Measurements from ENCODE around the gene GH1. TPM values are rescaled to one million over a fixed set of nuclear protein-coding genes. Genes with fewer than 3 reads are reported as not detected.
A peak's percentile ranks its signal among the peaks of the same experiment; 100 is the strongest.

Gene GH1
- total and polyA plus RNA-seq, 9 of the 15 experiments (the other 6 are each of a cell fraction or from before 2014, with no cell fraction given) = not detected

- Histone ChIP-seq H3K79me2 (ENCODE audit: control insufficient read depth, insufficient read depth, low read length) (no peaks in the 10 kb centered on the region), H3K27ac (ENCODE audit: extremely low read depth, low read depth, low read length) (no peak overlapping the region; the same call in 2 of the 3 replicates), H4K20me1 (replicated peaks; ENCODE audit: control insufficient read depth, insufficient read depth, low read length) (no peaks in the 10 kb centered on the region), H3K9me3 (replicated peaks; ENCODE audit: control insufficient read depth, insufficient read depth, low read depth, low read length) (no peaks in the 10 kb centered on the region), H3K4me1 (replicated peaks in 1 of 2; ENCODE audit: control insufficient read depth in 2 of 2, insufficient read depth in 2 of 2, low read length in 2 of 2) (peaks cover 15 to 26% of the 10 kb centered on the region in 2 experiments), H3K9ac (ENCODE audit: insufficient read depth in 1 of 2, low read depth in 2 of 2, low read length in 2 of 2) (peak overlapping the region; percentile 17 to 66; a peak in 3 of 4 replicates), H3K9me1 (ENCODE audit: control insufficient read depth, insufficient read depth, low read length) (peaks cover 2% of the 10 kb centered on the region), H3K4me3 (peak overlapping the region; percentile 23; the same call in 1 of the 2 replicates), H3K36me3 (ENCODE audit: control insufficient read depth, insufficient read depth, low read length) (no peaks in the 10 kb centered on the region), H3K4me2 (ENCODE audit: insufficient read depth, low read length) (peak overlapping the region; percentile 89), H2AFZ (ENCODE audit: low read depth, low read length) (no peak overlapping the region), H3K27me3 (ENCODE audit: control insufficient read depth in 2 of 2, insufficient read depth in 2 of 2, low read length in 2 of 2) (0 out of 5 replicates have a peak, but pooled peaks cover 0 to 3% of the 10 kb centered on the region in 2 experiments)
- no peak for FAIRE-seq
- 21% methylated on average over 7 of the region's 7 CpGs for WGBS (ENCODE audit: insufficient coverage, low coverage, missing lambda C conversion rate)
- ChIA-PET POLR2A (no interaction called here), CTCF (ENCODE audit: low intra/inter-chr PET ratio) (no interaction called here)
- intact Hi-C loops (cut with micrococcal nuclease) (no loop called here), in situ Hi-C loops (cut with MboI) (no loop called here)
- no peak for TF ChIP-seq ZNF717 (CRISPR knock-in tag; IDR thresholded peaks at IDR 0.05)
- peak; percentile 29; the same call in 1 of the 2 replicates for TF ChIP-seq ARID4B (CRISPR knock-in tag; IDR thresholded peaks at IDR 0.05)
- TF ChIP-seq ADNP (tag; IDR thresholded peaks at IDR 0.05) = no peak
- TF ChIP-seq RBFOX2 (IDR thresholded peaks at IDR 0.05; ENCODE audit: low read depth, low read length) = peak; percentile 43; the same call in 1 of the 2 replicates
- DNase-seq (ENCODE audit: extremely low read depth in 1 of 4, low spot score in 3 of 4) = no peak
- no peak for ATAC-seq
- BruUV-seq (replicated peaks) = TSS peak; percentile 62
These were observed 41.8 kb upstream of the GH1 start for GRCh38 chr17:63960430-63960829.

Data from K562 (cell line).